HG02678 (cell line): ENCODE results near the gene PAFAH1B2.
"Not testable (repeated sequence)": the region's sequence is repeated elsewhere in the genome, so short reads cannot be mapped to it uniquely, and the experiment has no call there.

Source experiments
- ATAC-seq: cut with Tn5 transposase; IDR thresholded peaks from one replicate; pipeline ENCODE4 v1.9.1; 2021; ENCODE audit warnings: mild to moderate bottlenecking, moderate library complexity; ENCODE audit not compliant: unreplicated experiment

PAFAH1B2 gene

DNA sequence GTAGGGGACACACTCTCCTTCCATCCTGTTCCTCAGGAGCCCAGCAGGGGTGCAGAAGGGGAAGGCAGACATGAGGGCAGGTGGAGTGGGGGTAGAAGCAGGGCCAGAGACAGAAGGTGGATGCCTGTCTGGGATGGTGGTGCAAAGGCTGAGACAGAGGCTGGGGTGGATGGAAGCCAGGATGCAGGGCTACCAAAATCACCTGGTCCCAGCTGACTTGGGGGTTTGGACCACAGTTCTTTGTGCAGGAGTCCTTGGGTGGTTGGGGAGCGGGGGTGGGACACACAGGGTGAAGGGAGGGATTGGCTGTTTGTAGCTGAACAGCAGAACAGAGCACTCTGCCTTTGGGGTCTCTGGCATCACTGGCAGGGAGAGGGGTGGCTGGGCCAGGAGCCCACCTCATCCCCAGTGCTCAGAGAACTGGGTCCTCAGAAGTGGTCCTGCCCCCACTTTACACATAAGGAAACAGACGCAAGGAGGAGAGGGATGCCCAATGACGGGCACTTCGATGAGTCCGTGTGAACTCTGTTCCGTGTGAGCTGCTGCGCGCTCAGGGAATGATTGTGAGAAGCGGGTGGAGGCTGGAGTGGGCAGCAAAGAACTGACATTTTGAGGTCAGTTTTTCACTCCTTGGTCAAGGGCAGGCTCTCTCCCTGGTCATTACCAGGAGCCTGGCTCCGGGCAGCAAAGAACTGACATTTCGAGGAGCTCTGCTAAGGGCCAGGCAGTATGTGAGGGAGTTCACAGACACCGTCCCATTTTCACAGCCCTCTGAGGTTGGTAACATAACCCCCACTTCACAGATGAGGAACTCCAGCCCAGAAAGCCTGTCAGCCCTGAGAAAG is 56.9 kb downstream of the PAFAH1B2 start:
- no peak for ATAC-seq

DNA sequence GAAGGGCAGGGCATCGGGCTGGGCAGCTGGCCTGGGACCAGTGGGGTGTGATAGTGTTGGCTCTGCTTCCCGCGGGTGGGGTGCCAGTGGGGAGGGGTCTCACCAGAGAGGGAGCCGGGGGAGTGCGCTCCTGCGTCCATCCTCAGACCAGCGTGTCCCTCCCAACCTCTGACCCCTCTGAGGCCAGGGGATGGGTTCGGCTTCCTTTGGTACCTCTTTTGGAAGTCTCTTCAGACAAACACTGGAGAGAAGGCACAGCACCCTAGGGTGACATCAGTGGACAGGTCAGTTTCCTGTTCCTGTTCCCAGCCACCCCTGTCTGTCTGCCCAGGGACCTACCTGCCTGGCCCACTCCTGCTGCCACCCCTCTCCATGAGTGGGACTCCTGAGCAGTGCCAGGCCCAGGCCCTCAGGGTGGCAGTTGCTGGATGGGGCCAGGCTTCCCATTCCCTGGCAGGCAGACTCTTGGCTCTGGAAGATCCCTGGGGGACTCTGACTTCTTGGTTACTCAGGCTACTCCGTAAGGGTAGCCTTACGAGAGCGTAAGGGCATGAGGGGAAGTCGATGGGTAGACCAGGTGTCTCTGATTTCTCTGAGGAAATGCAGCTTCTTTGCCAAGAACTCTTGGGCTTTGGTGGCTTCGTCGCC is 57.7 kb downstream of the PAFAH1B2 start:
- ATAC-seq: no peak

DNA sequence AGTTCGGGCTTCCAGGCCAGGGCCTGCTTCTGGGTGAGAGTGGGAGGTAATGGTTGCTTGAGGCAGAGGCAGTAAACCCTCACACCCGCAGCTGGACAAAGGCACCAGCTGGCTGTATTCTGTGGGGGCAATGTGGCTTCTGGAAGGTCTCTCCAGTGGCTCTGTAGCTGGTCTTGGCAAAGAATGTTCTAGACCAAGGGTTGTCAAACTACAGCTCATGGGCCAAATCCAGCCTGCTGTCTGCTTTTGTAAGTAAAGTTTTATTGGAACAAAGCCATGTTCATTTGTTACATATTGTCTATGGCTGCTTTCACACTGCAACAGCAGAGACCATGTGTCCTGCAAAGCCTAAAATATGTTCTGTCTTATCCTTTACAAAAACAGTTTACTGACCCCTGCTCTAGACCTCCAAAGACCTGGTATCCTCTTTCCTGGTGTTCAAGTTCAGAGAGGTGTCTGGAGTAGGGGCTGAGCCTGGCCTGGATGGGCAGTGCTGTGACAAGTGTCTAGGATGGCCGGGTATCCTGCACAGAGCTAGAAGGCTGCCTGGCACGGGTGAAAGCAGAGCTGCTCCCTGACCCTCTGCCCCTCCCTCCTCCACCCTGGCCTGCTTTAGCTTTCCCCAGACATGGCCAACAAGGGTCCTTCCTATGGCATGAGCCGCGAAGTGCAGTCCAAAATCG is 58.4 kb downstream of the PAFAH1B2 start:
- no peak for ATAC-seq

DNA sequence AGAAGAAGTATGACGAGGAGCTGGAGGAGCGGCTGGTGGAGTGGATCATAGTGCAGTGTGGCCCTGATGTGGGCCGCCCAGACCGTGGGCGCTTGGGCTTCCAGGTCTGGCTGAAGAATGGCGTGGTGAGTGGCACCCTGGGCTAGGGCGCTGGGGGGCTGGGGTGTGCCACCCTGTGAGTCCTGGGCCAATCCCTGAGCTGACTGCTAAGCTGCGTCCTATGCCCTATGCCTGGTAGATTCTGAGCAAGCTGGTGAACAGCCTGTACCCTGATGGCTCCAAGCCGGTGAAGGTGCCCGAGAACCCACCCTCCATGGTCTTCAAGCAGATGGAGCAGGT is 59.0 kb downstream of the PAFAH1B2 start:
- no peak for ATAC-seq

DNA sequence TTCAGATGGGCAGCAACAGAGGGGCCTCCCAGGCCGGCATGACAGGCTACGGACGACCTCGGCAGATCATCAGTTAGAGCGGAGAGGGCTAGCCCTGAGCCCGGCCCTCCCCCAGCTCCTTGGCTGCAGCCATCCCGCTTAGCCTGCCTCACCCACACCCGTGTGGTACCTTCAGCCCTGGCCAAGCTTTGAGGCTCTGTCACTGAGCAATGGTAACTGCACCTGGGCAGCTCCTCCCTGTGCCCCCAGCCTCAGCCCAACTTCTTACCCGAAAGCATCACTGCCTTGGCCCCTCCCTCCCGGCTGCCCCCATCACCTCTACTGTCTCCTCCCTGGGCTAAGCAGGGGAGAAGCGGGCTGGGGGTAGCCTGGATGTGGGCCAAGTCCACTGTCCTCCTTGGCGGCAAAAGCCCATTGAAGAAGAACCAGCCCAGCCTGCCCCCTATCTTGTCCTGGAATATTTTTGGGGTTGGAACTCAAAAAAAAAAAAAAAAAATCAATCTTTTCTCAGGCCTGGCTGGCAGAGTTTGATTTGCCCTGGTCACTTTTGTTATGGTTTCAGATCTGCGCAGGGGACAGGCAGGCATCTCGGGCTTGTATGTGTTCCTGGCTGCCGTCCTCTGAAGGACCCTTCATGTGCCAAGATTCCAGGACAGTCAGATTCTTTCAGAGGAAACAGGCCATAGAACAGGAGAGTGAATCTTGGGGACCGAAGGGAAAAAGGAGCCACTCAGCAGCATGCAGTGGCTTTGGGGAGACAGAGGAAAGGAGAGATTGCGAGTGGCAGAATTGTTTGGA is 60.4 kb downstream of the PAFAH1B2 start:
- no peak for ATAC-seq

DNA sequence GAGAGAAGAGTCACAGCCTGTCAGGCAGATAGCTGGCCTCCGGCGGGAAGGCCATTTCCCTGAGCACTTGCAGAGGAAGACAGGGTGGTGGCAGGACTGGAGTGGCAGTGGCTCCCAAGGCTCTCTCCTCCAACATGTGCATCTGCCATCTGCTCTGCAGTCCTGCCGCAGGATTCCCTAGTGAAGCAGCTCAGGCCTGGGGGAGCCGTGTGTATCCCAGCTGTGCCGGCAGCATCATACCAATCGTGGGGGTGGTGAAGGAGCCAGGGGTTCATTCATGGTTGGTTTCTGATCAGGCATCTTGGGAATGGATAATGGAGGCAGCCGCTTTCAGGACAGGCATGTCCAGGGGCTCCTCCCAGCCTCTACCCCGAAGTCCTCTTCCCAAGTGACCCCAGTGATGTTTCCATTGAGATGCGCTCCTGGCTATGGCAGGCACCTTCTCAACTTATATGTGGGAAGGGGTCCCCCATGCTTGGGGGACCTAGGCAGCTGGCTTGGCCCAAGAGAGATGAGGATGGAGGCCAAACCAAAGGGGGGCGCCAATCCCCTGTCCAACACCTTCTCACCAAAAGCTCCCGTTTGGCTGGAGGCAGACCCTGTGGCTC is 61.2 kb downstream of the PAFAH1B2 start:
- no peak for ATAC-seq

DNA sequence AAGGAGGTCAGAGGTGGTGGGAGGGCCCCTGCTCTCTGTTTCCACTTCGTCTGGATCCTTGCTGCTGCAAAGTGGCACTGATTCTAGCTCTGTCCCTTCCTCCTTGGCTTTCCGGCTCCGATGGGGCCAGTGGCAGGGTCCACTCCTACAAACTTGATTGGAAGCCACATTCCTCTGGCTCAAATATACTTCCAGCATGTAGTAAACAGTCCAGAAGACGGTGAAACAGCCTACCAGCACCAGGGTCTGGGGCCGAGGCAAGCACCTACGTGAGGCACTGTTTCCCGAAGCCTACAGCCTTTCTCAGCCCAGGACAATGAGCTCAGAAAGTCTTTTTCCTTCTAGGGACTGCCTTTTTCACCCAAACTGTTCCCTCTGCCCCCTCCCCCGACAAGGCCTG is 62.0 kb downstream of the PAFAH1B2 start:
- ATAC-seq: not testable (repeated sequence)

DNA sequence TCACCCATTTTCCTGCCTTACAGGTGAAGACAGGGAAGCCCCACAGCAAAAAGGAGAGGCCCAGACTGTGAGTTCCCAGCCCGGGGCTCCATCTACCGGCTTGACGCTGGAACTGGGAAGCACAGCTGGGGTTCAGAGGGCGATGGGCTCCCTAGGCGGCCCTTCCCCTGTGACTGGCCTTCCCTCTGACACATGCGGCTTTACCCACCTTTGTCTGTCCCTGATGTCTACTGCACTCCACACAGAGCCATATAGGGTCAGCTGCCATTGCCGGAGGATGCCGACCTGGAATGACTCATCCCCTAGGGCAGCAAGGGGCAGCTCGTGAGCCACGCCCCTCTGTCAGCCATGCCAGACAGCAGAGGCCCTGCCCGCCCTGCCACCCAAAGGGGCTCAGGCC is 62.8 kb downstream of the PAFAH1B2 start:
- not testable (repeated sequence) for ATAC-seq

DNA sequence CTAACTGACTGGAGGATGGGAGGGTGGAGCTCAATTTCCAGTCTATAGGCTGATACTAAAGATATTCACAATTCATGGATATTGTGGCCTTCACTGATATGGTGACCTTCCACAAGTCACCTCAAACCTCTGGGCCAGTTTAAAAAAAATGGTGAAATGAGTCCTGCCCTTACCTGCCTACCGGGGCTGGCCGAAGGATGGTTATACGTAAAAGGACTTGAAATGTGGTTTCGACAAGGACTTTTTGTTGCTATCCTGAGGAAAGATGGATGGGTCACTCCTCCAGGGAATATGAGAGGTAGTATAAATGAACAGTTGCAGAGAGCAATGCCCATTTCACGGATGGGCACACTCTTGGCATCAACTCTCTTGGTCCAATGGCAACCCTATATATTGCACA is 63.4 kb downstream of the PAFAH1B2 start:
- not testable (repeated sequence) for ATAC-seq

DNA sequence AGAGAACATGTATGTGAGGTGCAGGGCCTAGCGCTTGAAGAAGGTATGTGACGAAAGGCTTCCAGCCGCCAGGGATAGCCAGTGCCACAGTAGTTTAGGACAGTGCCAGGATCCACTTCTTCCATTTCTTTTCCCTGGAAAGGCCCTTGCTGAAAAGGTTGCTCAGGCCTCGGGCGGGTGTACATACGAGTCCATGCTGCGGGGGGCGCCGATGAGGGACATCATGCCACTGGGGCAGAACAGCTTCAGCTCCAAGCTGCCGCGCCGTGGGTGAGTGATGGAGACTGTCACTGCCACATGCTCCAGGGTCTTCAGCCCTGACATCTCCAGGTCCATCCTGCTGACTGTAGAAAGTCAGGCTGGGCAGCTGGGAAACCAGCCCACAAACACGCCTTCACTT is 64.6 kb downstream of the PAFAH1B2 start:
- ATAC-seq: not testable (repeated sequence)

DNA sequence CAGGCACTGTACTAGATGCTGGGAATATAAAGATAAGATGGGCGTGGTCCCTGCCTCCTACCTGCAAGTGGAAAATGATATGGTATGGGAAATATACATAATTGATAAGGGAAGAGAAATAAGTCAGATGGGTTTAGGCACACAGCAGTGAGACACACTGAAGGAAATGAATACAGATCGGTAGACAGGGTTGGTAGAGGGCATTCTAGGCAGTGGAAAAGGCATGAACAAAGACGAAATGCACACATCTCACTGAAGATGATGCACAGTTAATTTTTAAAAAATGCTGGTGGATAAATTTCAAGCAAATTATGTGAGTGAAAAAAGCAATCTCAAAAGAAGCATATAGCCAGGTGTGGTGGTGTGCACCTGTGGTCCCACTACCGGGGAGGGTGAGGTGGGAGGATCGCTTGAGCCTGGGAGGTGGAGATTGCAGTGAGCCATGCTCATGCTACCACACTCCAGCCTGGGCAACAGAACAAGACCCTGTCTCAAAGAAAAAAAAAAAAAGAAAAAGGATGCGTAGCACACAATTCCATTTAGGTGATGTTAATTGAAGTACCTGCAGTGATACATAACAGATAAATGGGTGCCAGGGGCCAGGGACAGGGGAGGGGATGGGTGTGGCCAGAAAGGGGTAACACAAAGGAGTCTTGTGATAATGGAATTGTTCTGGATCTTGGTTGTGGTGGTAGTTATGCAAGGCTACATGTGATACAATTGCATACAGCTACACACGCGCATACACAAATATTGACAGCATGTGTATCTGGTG is 65.5 kb downstream of the PAFAH1B2 start:
- not testable (repeated sequence) for ATAC-seq

DNA sequence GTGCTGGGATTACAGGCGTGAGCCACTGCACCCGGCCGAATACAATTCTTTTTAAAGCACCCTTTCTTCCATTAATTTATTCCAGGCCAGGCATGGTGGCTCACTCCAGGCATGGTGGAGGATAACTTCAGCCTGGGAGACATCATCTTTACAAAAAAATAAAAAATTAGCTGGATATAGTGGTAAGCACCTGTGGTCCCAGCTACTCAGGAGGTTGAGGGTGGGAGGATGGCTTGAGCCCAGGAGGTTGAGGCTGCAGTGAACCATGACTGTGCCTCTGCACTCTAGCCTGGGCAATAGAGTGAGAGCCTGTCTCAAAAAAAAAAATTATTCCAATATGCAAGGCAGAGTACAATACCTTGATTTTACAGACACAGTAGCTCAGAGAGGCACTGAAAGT is 66.5 kb downstream of the PAFAH1B2 start:
- no peak for ATAC-seq

DNA sequence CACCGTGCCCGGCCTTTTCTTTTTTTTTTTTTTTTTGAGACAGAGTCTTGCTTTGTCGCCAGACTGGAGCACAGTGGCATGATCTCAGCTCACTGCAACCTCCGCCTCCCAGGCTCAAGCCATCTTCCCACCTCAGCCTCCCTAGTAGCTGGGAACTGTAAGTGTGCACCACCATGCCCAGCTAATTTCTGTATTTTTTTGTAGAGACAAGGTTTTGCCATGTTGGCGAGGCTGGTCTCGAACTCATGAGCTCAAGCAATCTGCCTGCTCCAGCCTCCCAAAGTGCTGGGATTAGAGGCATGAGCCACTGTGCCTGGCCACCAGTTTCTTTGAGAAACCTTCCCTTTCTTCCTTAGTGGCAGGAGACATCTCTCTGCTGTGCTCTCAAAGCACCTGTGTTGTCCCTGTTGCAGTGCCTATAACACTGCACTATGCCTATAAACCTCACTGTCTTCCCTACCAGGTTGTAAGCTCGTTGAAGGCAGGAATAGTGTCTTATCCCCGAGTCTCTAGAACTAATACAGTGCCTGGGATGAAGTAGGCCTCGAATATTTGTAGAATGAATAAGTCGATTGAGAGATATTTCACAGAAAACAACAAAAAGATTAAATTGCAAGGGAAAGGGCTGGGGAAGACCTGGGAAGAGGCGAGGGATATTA is 68.7 kb downstream of the PAFAH1B2 start:
- ATAC-seq: no peak

DNA sequence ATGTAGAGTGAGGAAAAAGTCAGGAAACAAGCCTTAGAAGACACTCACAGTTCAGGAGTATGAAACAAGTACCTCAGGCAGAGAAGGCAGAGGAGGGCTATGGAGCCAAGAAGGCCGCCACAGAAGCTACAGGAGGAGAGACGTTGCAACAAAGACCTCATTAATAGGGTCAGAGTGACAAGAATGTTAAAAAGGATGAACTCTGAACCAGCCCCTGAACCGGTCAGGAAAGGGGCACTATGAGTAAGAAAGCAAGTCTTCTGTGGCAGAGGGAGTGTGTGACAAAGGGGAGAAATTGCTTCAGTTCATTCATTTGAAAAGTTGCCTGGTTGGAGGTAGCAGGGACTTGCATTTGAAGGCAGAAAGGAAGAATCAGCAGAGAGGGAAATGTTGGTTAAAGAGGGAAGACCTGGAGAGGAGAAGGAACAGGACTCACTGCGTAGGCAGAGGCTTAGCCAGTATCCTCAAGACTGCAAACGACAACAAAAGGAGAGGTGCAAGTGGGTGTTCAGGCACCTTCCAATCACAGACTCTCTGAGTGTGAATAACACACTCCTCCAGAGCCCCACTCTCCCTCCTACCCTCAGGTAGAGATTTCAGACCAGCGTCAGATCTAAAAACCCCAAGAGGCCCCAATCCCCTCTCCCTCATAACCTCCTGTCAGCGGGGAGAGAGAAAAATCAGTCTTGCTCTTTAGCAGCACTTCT is 70.5 kb downstream of the PAFAH1B2 start:
- ATAC-seq: no peak

DNA sequence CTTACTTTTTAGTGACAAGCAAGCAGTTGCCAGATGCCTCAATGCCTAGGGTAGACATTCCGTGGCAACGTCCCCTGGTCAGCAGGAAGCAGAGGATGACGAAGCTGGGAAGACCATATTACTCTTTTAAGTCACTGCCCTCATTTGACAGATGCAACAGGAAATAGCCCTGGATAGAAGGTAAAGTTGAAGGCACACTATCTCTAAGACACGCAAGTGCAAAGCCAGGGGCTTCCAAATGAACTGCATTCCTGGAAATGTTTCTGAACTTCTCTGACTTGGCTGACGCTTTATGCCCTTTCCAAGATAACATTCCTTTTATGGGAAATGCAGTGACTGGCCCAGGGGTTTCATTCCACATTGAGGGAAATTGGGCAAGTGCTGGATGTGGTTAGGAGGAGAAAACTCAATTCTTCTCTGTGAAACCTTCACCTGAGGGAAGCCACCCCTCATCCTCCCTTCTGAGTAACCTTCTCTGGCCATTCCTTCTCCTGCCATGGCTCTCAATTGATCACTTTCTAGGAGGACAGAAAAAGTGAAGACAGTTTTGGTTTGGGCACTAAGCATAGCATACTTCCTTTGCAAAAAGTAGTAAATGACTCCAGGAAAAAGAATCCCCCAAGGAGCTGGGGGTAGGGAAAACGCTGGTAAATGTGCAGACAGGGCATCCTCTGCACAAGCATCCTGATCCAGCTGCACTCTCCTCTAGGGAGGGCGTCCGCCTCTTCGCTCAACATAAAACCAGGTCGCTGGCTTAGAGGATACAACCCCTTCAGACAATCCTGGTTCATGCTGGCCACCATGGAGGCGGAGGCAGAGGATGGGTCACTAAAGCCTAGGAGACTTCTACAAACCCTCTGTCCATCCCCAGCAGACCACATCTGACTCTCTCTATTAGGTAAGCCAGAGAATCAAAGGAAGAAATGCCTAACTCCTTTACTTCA is 73.3 kb downstream of the PAFAH1B2 start:
- ATAC-seq: no peak

DNA sequence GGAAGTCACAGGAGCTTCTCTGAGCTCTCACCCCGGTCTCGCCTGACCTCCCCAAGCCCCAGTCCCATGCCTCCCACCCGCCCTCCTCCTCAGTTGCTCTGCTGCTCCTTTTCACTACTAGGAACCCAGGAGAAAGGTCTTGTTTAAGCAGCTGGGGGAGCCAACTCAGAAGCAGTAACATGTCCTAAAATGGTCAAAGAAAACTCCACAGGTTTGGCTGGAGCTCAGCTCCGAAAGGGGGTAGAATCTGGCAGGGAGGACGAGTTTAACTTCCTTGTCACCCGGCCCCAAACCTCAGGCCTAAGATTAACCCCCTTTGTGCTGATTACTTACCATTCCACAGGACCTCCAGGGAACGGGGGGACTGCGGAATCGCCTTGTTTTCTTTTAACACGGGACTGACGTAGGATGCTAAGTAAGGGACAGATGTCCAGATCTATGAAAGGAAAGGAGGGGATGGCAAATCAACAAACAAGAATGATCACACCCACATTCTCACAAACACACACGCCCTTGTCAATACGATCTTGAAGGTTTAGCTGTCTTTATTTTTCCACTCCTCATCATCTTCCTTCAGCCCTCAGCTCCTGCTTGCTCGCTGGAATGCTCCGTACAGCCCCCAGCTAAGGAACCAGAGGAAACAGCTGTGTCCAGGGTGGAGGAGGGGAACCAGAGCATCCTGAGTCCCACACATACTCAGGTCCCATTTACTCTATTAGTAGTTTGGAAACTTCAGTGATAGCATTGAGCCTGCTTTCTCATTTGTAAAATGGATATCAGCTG is 74.2 kb downstream of the PAFAH1B2 start:
- ATAC-seq: no peak

DNA sequence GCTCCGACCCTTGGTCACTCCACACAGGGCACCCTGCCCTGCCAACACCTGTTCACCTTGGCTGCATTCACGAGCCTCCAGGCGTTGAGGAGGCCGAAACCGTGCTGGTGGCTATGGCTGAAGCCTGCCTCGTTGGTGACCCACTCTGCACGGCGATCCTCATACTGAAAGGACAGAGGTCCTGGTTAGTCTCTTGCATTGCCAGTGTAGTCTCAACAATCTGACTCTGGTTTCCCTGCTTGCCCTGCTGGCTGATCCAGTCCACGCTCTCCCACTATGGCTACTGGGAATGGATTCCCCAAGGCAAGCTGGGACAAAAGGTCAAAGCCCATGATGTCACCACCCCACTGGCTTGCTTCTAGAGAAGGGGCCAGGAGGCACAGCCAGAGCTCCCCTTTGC is 74.9 kb downstream of the PAFAH1B2 start:
- ATAC-seq: no peak
